ENCODE data around the gene PHOX2A. TPM values are rescaled to one million over a fixed set of nuclear protein-coding genes. Genes with fewer than 3 reads are reported as not detected.

The PHOX2A gene
- total and polyA plus RNA-seq, 2 of the 13 experiments (the other 11 are each of a cell fraction or from before 2014, with no cell fraction given), result not detected

DNA sequence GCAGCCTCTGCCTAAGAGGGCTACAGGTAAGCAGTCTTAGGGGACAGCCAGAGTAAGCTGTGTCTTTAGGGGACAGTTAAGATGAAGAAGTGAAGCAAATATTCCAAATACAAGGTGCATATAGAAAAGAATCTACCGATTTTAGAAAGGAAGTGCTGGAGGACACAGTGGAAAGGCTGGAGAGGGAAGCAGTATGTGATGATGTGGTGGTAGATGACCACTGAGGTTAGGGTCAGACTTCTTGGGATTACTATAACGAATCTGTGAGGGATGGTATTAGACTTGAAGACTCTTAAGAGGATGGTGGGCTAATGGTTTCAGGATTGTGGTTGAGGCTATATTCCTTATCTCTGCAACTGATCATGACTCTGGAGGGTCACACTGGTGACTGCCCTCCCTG, 40.0 kb upstream of the PHOX2A start:
- WGBS (ENCODE audit: low lambda C conversion rate), result 0% methylated on average over 2 of the region's 2 CpGs
- FAIRE-seq (no peak), ATAC-seq (no peak), DNase-seq (ENCODE audit: low spot score) (no peak)
- intact Hi-C loops (cut with micrococcal nuclease; ENCODE audit: unreplicated experiment) (no loop called here), in situ Hi-C loops (cut with HindIII; ENCODE audit: extremely low pct_ligation_motif_present, low pct_unique_long_range_greater_than_20kb) (no loop called here)
- ChIA-PET CTCF (ENCODE audit: low intra/inter-chr PET ratio, low total read pairs) (no interaction called here), POLR2A (no interaction called here)
- TF ChIP-seq SMAD9 (CRISPR knock-in tag; IDR thresholded peaks at IDR 0.05) (no peak), SRSF1 (optimal IDR thresholded peaks at IDR 0.05; ENCODE audit: low read depth, low read length) (no peak), TFE3 (CRISPR knock-in tag; IDR thresholded peaks at IDR 0.05) (no peak), NFIB (CRISPR knock-in tag; IDR thresholded peaks at IDR 0.05; ENCODE audit: borderline replicate concordance) (no peak), ZMYM2 (CRISPR knock-in tag; IDR thresholded peaks at IDR 0.05) (no peak), ZSCAN22 (CRISPR knock-in tag; IDR thresholded peaks at IDR 0.05) (no peak), GATAD1 (CRISPR knock-in tag; IDR thresholded peaks at IDR 0.05) (no peak), PCBP1 (IDR thresholded peaks at IDR 0.05; ENCODE audit: borderline replicate concordance, low read depth, low read length) (no peak), SRSF4 (IDR thresholded peaks at IDR 0.05; ENCODE audit: low read depth, low read length, poor library complexity, severe bottlenecking) (no peak), NCOA2 (CRISPR knock-in tag; IDR thresholded peaks at IDR 0.05) (no peak), ZNF281 (CRISPR knock-in tag; IDR thresholded peaks at IDR 0.05; ENCODE audit: borderline replicate concordance) (no peak), KDM2A (CRISPR knock-in tag; IDR thresholded peaks at IDR 0.05; ENCODE audit: borderline replicate concordance, low read depth) (no peak), ZNF543 (CRISPR knock-in tag; IDR thresholded peaks at IDR 0.05) (no peak)
- TF ChIP-seq, protein P1, sequence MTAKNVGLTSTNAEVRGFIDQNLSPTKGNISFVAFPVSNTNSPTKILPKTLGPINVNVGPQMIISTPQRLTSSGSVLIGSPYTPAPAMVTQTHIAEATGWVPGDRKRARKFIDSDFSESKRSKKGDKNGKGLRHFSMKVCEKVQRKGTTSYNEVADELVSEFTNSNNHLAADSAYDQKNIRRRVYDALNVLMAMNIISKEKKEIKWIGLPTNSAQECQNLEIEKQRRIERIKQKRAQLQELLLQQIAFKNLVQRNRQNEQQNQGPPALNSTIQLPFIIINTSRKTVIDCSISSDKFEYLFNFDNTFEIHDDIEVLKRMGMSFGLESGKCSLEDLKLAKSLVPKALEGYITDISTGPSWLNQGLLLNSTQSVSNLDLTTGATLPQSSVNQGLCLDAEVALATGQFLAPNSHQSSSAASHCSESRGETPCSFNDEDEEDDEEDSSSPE (CRISPR knock-in tag; IDR thresholded peaks at IDR 0.05), result no peak
- TF ChIP-seq, protein P2, sequence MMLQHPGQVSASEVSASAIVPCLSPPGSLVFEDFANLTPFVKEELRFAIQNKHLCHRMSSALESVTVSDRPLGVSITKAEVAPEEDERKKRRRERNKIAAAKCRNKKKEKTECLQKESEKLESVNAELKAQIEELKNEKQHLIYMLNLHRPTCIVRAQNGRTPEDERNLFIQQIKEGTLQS (CRISPR knock-in tag; IDR thresholded peaks at IDR 0.05), result no peak
- Histone ChIP-seq H3K27ac (ENCODE audit: extremely low read length, insufficient read depth, low read length) (no peak overlapping the region), H2AFZ (ENCODE audit: low read length) (no peak overlapping the region), H4K20me1 (ENCODE audit: insufficient read depth, low read length) (no peaks in the 10 kb centered on the region), H3K4me2 (ENCODE audit: low read depth, low read length) (no peak overlapping the region), H3K27me3 (ENCODE audit: control insufficient read depth in 1 of 2, insufficient read depth in 2 of 2, low read length in 2 of 2) (0 out of 5 replicates have a peak, but pooled peaks cover 0 to 1% of the 10 kb centered on the region in 2 experiments), H3K9ac (ENCODE audit: insufficient read depth, low read depth, low read length) (no peak overlapping the region), H3K4me3 (replicated peaks in 1 of 3; ENCODE audit: insufficient read depth in 1 of 3, low read depth in 2 of 3, low read length in 3 of 3) (no peak overlapping the region), H3K4me1 (ENCODE audit: insufficient read depth, low read length) (no peaks in the 10 kb centered on the region), H3K36me3 (replicated peaks in 1 of 2; ENCODE audit: control insufficient read depth in 1 of 2, insufficient read depth in 2 of 2, low read length in 2 of 2) (no peaks in the 10 kb centered on the region), H3K79me2 (ENCODE audit: insufficient read depth, low read length) (no peaks in the 10 kb centered on the region), H3K9me3 (ENCODE audit: low read length) (no peaks in the 10 kb centered on the region)
- BruUV-seq (replicated peaks), result no TSS peak
